GM12892 (cell line): ENCODE measurements around the gene HS3ST4.

Experiments used
- DNase-seq: peaks from one replicate; pipeline ENCODE4 v3.0.0; 2011; ENCODE audit not compliant: insufficient read length
- FAIRE-seq: peaks from 2 replicates; lab custom pipeline; 2011; peaks lifted over from hg19 to GRCh38; lab: Jason Lieb, UNC
- POLR2A ChIP-seq: IDR thresholded peaks from 2 replicates; pipeline ENCODE4 v1.6.1; 2011; ENCODE audit warnings: low read depth, low read length, control low read depth
- POLR2AphosphoS5 ChIP-seq: IDR thresholded peaks from 2 replicates; pipeline ENCODE4 v1.6.1; 2011; ENCODE audit warnings: low read depth, low read length, control low read depth
- TAF1 ChIP-seq: IDR thresholded peaks from 2 replicates; pipeline ENCODE4 v1.6.1; 2011; ENCODE audit warnings: low read depth, mild to moderate bottlenecking, control low read depth, low read length, borderline replicate concordance

The HS3ST4 gene

GRCh38 chr16:26108836-26109505, 417.2 kb downstream of the HS3ST4 start:
- no peak for DNase-seq
- no peak for TF ChIP-seq POLR2A
- TF ChIP-seq TAF1, result no peak
- no peak for TF ChIP-seq POLR2AphosphoS5
- no peak for FAIRE-seq

- TF ChIP-seq POLR2A (no peak), POLR2AphosphoS5 (no peak), TAF1 (no peak)
- FAIRE-seq (no peak), DNase-seq (no peak)
These were observed 420.1 kb downstream of the HS3ST4 start for GRCh38 chr16:26111900-26112299.

- TF ChIP-seq POLR2A (no peak), TAF1 (no peak)
- FAIRE-seq, result no peak
- no peak for DNase-seq
These were observed 426.8 kb downstream of the HS3ST4 start for GRCh38 chr16:26118575-26118974.

- TF ChIP-seq TAF1 (no peak), POLR2A (no peak), POLR2AphosphoS5 (no peak)
- no peak for DNase-seq
- FAIRE-seq, result no peak
These were observed 429.0 kb downstream of the HS3ST4 start for GRCh38 chr16:26120729-26121128.

- no peak for DNase-seq
- no peak for FAIRE-seq
These were observed 436.5 kb downstream of the HS3ST4 start for GRCh38 chr16:26128296-26128695.

GRCh38 chr16:26129997-26130396, 438.2 kb downstream of the HS3ST4 start:
- no peak for FAIRE-seq
- DNase-seq, result no peak
- TF ChIP-seq POLR2AphosphoS5, result no peak
- no peak for TF ChIP-seq TAF1
- no peak for TF ChIP-seq POLR2A

More at GRCh38 chr16:26128296-26128695, 436.5 kb downstream of the HS3ST4 start:
- TF ChIP-seq POLR2AphosphoS5 (no peak), POLR2A (no peak), TAF1 (no peak)

GRCh38 chr16:26133416-26134093, 441.8 kb downstream of the HS3ST4 start:
- FAIRE-seq (no peak), DNase-seq (no peak)
- no peak for TF ChIP-seq POLR2A

- TF ChIP-seq TAF1, result no peak
- no peak for TF ChIP-seq POLR2AphosphoS5
- TF ChIP-seq POLR2A, result no peak
- no peak for DNase-seq
- FAIRE-seq, result no peak
These were observed 442.8 kb downstream of the HS3ST4 start for GRCh38 chr16:26134588-26134987.

GRCh38 chr16:26137956-26138355, 446.2 kb downstream of the HS3ST4 start:
- DNase-seq (no peak), FAIRE-seq (no peak)
- TF ChIP-seq TAF1 (no peak), POLR2A (no peak), POLR2AphosphoS5 (no peak)

- FAIRE-seq (no peak), DNase-seq (no peak)
- TF ChIP-seq TAF1 (no peak), POLR2AphosphoS5 (no peak), POLR2A (no peak)
These were observed 447.3 kb downstream of the HS3ST4 start for GRCh38 chr16:26139091-26139490.

GRCh38 chr16:26139884-26140283, 448.1 kb downstream of the HS3ST4 start:
- DNase-seq (no peak), FAIRE-seq (no peak)
- TF ChIP-seq TAF1 (no peak), POLR2A (no peak), POLR2AphosphoS5 (no peak)

- FAIRE-seq (no peak), DNase-seq (no peak)
- TF ChIP-seq TAF1 (no peak), POLR2A (no peak), POLR2AphosphoS5 (no peak)
These were observed 457.8 kb downstream of the HS3ST4 start for GRCh38 chr16:26149364-26150190.
